OCI-LY3 (cell line): ENCODE data around the gene MS4A15.

Experiments used
- CTCF ChIP-seq: fragments of 200-600, 300-600 bp; sonication (generic); IDR thresholded peaks from 2 replicates; pipeline ENCODE4 v1.5.1; 2014; ENCODE audit warnings: antibody characterized with exemption, low read length, low read depth
- EZH2phosphoT487 ChIP-seq: fragments of 200-600 bp; shearing (Covaris generic); IDR thresholded peaks from 2 replicates; pipeline ENCODE4 v1.6.1; 2018; ENCODE audit warnings: antibody characterized with exemption, mixed run types, low read depth

- TF ChIP-seq CTCF = no peak
- TF ChIP-seq EZH2phosphoT487 = no peak
These were observed 52.6 kb downstream of the MS4A15 start for GRCh38 chr11:60809249-60809648.
